H1 (cell line): ENCODE results near the gene EPN3.

ENCODE experiments used
- ATF3 ChIP-seq: IDR thresholded peaks from 2 replicates; pipeline ENCODE4 v1.6.1; 2011; ENCODE audit warnings: low read depth, mild to moderate bottlenecking, low read length; ENCODE audit not compliant: insufficient read depth
- CHD2 ChIP-seq: IDR thresholded peaks from 2 replicates; pipeline ENCODE4 v1.6.1; 2012; ENCODE audit warnings: low read length, improper control_type of control experiment
- CTCF ChIP-seq, 3 experiments: IDR thresholded peaks; 1 replicate in 2 of 3; 2 replicates in 1 of 3; pipeline versions ENCODE4 v1.5.1 to v1.6.1; 2011; ENCODE audit warnings: low read length in 3 of 3, mild to moderate bottlenecking in 3 of 3, inconsistent platforms in 2 of 3, low read depth in 1 of 3, moderate library complexity in 1 of 3; ENCODE audit not compliant: insufficient read depth in 1 of 3; ENCODE audit errors: control extremely low read depth in 1 of 3
- EZH2 ChIP-seq: fragments of 200-600 bp; sonication (generic); IDR thresholded peaks from 2 replicates; pipeline ENCODE4 v1.7.1; 2012; ENCODE audit warnings: low read depth, mild to moderate bottlenecking, moderate library complexity, low read length, inconsistent platforms; ENCODE audit not compliant: severe bottlenecking
- GABPA ChIP-seq: IDR thresholded peaks from 2 replicates; pipeline ENCODE4 v1.6.1; 2011; ENCODE audit warnings: mild to moderate bottlenecking, low read length, moderate library complexity, borderline replicate concordance; ENCODE audit not compliant: insufficient read depth
- POLR2A ChIP-seq, 2 experiments: IDR thresholded peaks; 1 replicate in 1 of 2; 2 replicates in 1 of 2; pipeline ENCODE4 v1.6.1; 2011; ENCODE audit warnings: low read depth in 2 of 2, low read length in 2 of 2, mild to moderate bottlenecking in 2 of 2; ENCODE audit errors: control extremely low read depth in 1 of 2
- SIN3A ChIP-seq, 2 experiments: IDR thresholded peaks in 1 of 2; conservative IDR thresholded peaks in 1 of 2; 2 replicates each; pipeline ENCODE4 v1.6.1; 2011 to 2012; ENCODE audit warnings: low read length in 2 of 2, improper control_type of control experiment in 1 of 2, low read depth in 1 of 2, mild to moderate bottlenecking in 1 of 2

GRCh38 chr17:50571681-50572080 is 39.1 kb downstream of the EPN3 start:
- TF ChIP-seq EZH2 (no peak), ATF3 (no peak), CHD2 (no peak), CTCF (IDR thresholded peaks at IDR 0.05; ENCODE audit: control extremely low read depth in 1 of 3, insufficient read depth in 1 of 3, low read depth in 1 of 3, low read length in 3 of 3) (no peak), POLR2A (IDR thresholded peaks at IDR 0.05; ENCODE audit: control extremely low read depth in 1 of 2, low read depth in 2 of 2, low read length in 2 of 2) (no peak), GABPA (no peak), SIN3A (conservative IDR thresholded peaks at IDR 0.05 in 1 of 2, IDR thresholded peaks at IDR 0.05 in 1 of 2; ENCODE audit: low read depth in 1 of 2, low read length in 2 of 2) (no peak)
